K562 (cell line): Measurements from ENCODE around the gene RBP7. TPM values are rescaled to one million over a fixed set of nuclear protein-coding genes. Genes with fewer than 3 reads are reported as not detected.
"Not testable (repeated sequence)": the region's sequence is repeated elsewhere in the genome, so short reads cannot be mapped to it uniquely, and the experiment has no call there.

Source experiments
- ATAC-seq: fragments of 200-7000 bp; cut with Tn5 transposase; 3 replicates; pipeline ENCODE4 v1.9.1; 2020; ENCODE audit warnings: moderate library complexity
- BruUV-seq: library from RNA; stranded (reverse); fragments of 400-500 nt; replicated peaks from 2 replicates; lab custom pipeline; 2021; lab: Mats Ljungman, UMichigan
- CTCF ChIA-PET: fragments of 300-600 bp; formaldehyde crosslinking; extraction: SDS; loops from one replicate; lab custom pipeline; 2021; ENCODE audit warnings: low intra/inter-chr PET ratio; lab: Yijun Ruan, JAX
- POLR2A ChIA-PET: fragments of 300-600, 350-650 bp; sonication (Branson Sonifier 250); formaldehyde crosslinking; extraction: SDS; loops from one replicate; lab custom pipeline; 2021; ENCODE audit warnings: antibody characterized with exemption, inconsistent platforms; lab: Yijun Ruan, JAX
- DNase-seq, 4 experiments: peaks; one replicate each; pipeline versions ENCODE4 v3.0.0 to v3.0.0-alpha.2; 2011 to 2018; ENCODE audit warnings: low spot score in 3 of 4, mixed read lengths in 3 of 4; ENCODE audit errors: extremely low read depth in 1 of 4
- FAIRE-seq: peaks from 2 replicates; lab custom pipeline; 2011; peaks lifted over from hg19 to GRCh38; lab: Jason Lieb, UNC
- H2AFZ ChIP-seq: 2 replicates; pipeline ENCODE4 v1.6.0; 2011; ENCODE audit warnings: low read depth, low read length, control low read depth, inconsistent platforms
- H3K27ac ChIP-seq: fragments of 200-600 bp; 3 replicates; pipeline ENCODE4 v1.8.0; 2011; ENCODE audit warnings: low read depth, mild to moderate bottlenecking, control low read depth, inconsistent platforms, low read length, moderate library complexity, mixed read lengths; ENCODE audit errors: extremely low read depth
- H3K27me3 ChIP-seq, 2 experiments: fragments of 300-600 bp in 1 of 2; 2 replicates in 1 of 2; 3 replicates in 1 of 2; pipeline versions ENCODE4 v1.6.0 to v1.8.0; 2011; ENCODE audit warnings: inconsistent platforms in 2 of 2, low read length in 2 of 2, mild to moderate bottlenecking in 1 of 2, mixed read lengths in 1 of 2, moderate library complexity in 1 of 2; ENCODE audit not compliant: control insufficient read depth in 2 of 2, insufficient read depth in 2 of 2
- H3K36me3 ChIP-seq: fragments of 300-600 bp; 3 replicates; pipeline ENCODE4 v1.8.0; 2011; ENCODE audit warnings: mild to moderate bottlenecking, low read length, inconsistent platforms; ENCODE audit not compliant: control insufficient read depth, insufficient read depth
- H3K4me1 ChIP-seq, 2 experiments: fragments of 200-600 bp in 1 of 2; replicated peaks in 1 of 2; 2 replicates in 1 of 2; 3 replicates in 1 of 2; pipeline versions ENCODE4 v1.5.1 to v1.8.0; 2011; ENCODE audit warnings: inconsistent platforms in 2 of 2, low read length in 2 of 2, mild to moderate bottlenecking in 1 of 2, mixed read lengths in 1 of 2, moderate library complexity in 1 of 2; ENCODE audit not compliant: control insufficient read depth in 2 of 2, insufficient read depth in 2 of 2
- H3K4me2 ChIP-seq: 2 replicates; pipeline ENCODE4 v1.6.1; 2011; ENCODE audit warnings: low read length, control low read depth, inconsistent platforms, mixed read lengths; ENCODE audit not compliant: insufficient read depth
- H3K4me3 ChIP-seq: fragments of 200-600 bp; sonication (generic), shearing (Covaris generic); 2 replicates; pipeline ENCODE4 v1.5.1; 2016; ENCODE audit warnings: control low read depth, inconsistent platforms
- H3K79me2 ChIP-seq: fragments of 200-600 bp; 3 replicates; pipeline ENCODE4 v1.8.0; 2011; ENCODE audit warnings: low read length, inconsistent platforms; ENCODE audit not compliant: control insufficient read depth, insufficient read depth
- H3K9ac ChIP-seq, 2 experiments: 2 replicates each; pipeline versions ENCODE4 v1.6.0 to v1.6.1; 2011; ENCODE audit warnings: low read depth in 2 of 2, low read length in 2 of 2, control low read depth in 1 of 2, inconsistent platforms in 1 of 2, mild to moderate bottlenecking in 1 of 2, mixed read lengths in 1 of 2; ENCODE audit not compliant: insufficient read depth in 1 of 2
- H3K9me1 ChIP-seq: one replicate; pipeline ENCODE4 v1.6.0; 2011; ENCODE audit warnings: inconsistent platforms, mild to moderate bottlenecking, low read length, moderate library complexity; ENCODE audit not compliant: control insufficient read depth, insufficient read depth
- H3K9me3 ChIP-seq: replicated peaks from 2 replicates; pipeline ENCODE4 v1.5.1; 2011; ENCODE audit warnings: low read depth, low read length, inconsistent platforms; ENCODE audit not compliant: control insufficient read depth, insufficient read depth
- H4K20me1 ChIP-seq: replicated peaks from 2 replicates; pipeline ENCODE4 v1.6.1; 2011; ENCODE audit warnings: low read length, inconsistent platforms, mixed read lengths; ENCODE audit not compliant: control insufficient read depth, insufficient read depth
- OTX1 ChIP-seq: fragments of 450-650 bp; formaldehyde crosslinking; IDR thresholded peaks from 2 replicates; pipeline ENCODE4 v1.4.0; 2022; ENCODE audit warnings: mild to moderate bottlenecking
- PHF21A ChIP-seq: fragments of 450-650 bp; IDR thresholded peaks from 2 replicates; pipeline ENCODE4 v1.6.1; 2017; ENCODE audit warnings: low read depth, borderline replicate concordance
- SREBF2 ChIP-seq: sonication (generic); formaldehyde crosslinking; IDR thresholded peaks from 2 replicates; pipeline ENCODE4 v1.4.0; 2020; ENCODE audit warnings: mild to moderate bottlenecking, missing genetic modification reagents
- ZNF121 ChIP-seq: sonication (generic); formaldehyde crosslinking; conservative IDR thresholded peaks from 2 replicates; pipeline ENCODE4 v1.8.0; 2022; ENCODE audit warnings: missing genetic modification reagents
- WGBS: fragments of 100-300 bp; shearing (Covaris generic); methylation state at CpG from one replicate; pipeline ENCODE4 v1.1.6; 2016; ENCODE audit warnings: low coverage, mixed read lengths; ENCODE audit not compliant: insufficient coverage; ENCODE audit errors: missing lambda C conversion rate; 5-methylcytosine and 5-hydroxymethylcytosine counted together
- in situ Hi-C: fragments of 300-500 bp; cut with MboI; formaldehyde crosslinking; loops from 4 replicates; pipeline ENCODE4 v1.15.0; 2018; ENCODE audit warnings: inconsistent platforms, mixed read lengths
- intact Hi-C: fragments of 100-400 bp; cut with micrococcal nuclease; formaldehyde crosslinking; loops from 2 replicates; pipeline ENCODE4 v1.14.2; 2022
- polyA plus RNA-seq, 8 experiments: library from polyadenylated mRNA; depleted of rRNA in 4 of 8; stranded (reverse) in 5 of 8; unstranded in 3 of 8; fragments of >200 nt; fragmentation: Nextera tagmentation in 2 of 8; fragmentation: Illumina TruSeq in 1 of 8; extraction: Ambion mirVana in 2 of 8; extraction: Trizol in 1 of 8; gene quantifications; 2 replicates each; pipeline versions ENCODE4 v1.2.1 to v1.2.3, GENCODE V29; 2011 to 2014; ENCODE audit warnings: inconsistent platforms in 1 of 8, missing spikeins in 1 of 8
- total RNA-seq, 7 experiments: library from RNA; depleted of rRNA in 6 of 7; stranded (reverse); fragments of >200 nt in 6 of 7; fragmentation: Illumina TruSeq in 2 of 7; extraction: Trizol in 2 of 7; gene quantifications; 2 replicates each; pipeline versions ENCODE4 v1.2.1 to v1.2.3, GENCODE V29; 2011 to 2021; ENCODE audit warnings: low replicate concordance in 1 of 7
- TF ChIP-seq, protein P1 (sequence below): fragments of 450-650 bp; conservative IDR thresholded peaks from 2 replicates; pipeline ENCODE4 v1.6.1; 2016; ENCODE audit warnings: missing genetic modification characterization, low read depth, mild to moderate bottlenecking, control low read depth, missing compliant biosample characterization
- TF ChIP-seq, protein P2 (sequence below): sonication (generic); formaldehyde crosslinking; IDR thresholded peaks from 2 replicates; pipeline ENCODE4 v1.8.0; 2022; ENCODE audit warnings: mild to moderate bottlenecking, missing genetic modification reagents, borderline replicate concordance

The RBP7 gene
- total and polyA plus RNA-seq, 9 of the 15 experiments (the other 6 are each of a cell fraction or from before 2014, with no cell fraction given) = not detected

DNA sequence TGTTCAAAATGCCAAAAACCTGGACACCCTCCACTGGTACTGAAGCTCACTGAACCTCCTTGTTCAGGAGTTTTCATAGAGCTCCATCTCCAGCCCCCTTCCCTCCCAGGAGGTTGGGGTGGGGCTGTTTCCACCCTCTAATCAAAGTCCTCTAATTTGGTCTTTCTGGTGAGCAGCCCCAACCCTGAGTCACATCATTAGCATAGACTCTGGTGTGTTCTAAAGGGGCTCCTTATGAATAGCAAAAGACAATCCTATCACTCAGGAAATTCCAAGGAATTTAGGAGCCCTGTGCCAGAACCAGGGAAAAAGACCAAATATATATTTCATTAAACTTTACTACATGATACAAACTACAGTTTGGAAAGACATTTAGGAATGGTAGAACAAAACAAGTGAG, 22.5 kb downstream of the RBP7 start (continued):
- TF ChIP-seq, protein P1, sequence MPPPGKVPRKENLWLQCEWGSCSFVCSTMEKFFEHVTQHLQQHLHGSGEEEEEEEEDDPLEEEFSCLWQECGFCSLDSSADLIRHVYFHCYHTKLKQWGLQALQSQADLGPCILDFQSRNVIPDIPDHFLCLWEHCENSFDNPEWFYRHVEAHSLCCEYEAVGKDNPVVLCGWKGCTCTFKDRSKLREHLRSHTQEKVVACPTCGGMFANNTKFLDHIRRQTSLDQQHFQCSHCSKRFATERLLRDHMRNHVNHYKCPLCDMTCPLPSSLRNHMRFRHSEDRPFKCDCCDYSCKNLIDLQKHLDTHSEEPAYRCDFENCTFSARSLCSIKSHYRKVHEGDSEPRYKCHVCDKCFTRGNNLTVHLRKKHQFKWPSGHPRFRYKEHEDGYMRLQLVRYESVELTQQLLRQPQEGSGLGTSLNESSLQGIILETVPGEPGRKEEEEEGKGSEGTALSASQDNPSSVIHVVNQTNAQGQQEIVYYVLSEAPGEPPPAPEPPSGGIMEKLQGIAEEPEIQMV (tag) = no peak
- no peak for TF ChIP-seq PHF21A

GRCh38 chr1:10020086-10020485, 23.1 kb downstream of the RBP7 start:
- 11% methylated on average over 3 of the region's 3 CpGs for WGBS
- no peak overlapping the region for H3K9ac ChIP-seq
- H3K4me1 ChIP-seq = peaks cover 0 to 5% of the 10 kb centered on the region in 2 experiments; a peak in 2 of 5 replicates
- no peaks in the 10 kb centered on the region for H3K79me2 ChIP-seq
- ChIA-PET POLR2A (interaction anchor here (0.6 to 0.7 kb wide), 2 partner anchors 14 to 380 kb away, joined by 3 to 4 read pairs; no protein-coding TSS in a partner anchor), CTCF (no interaction called here)
- no peak overlapping the region for H3K27ac ChIP-seq
- no peaks in the 10 kb centered on the region for H4K20me1 ChIP-seq
- in situ Hi-C loops = no loop called here
- H3K27me3 ChIP-seq = no peaks in the 10 kb centered on the region
- H3K4me2 ChIP-seq = no peak overlapping the region
- no peaks in the 10 kb centered on the region for H3K9me1 ChIP-seq
- ATAC-seq (no peak), FAIRE-seq (no peak)
- no peak overlapping the region for H3K4me3 ChIP-seq
- H3K36me3 ChIP-seq = no peaks in the 10 kb centered on the region
- H2AFZ ChIP-seq = no peak overlapping the region
- no TSS peak for BruUV-seq
- H3K9me3 ChIP-seq = no peaks in the 10 kb centered on the region; the same call in 1 of the 2 replicates
- TF ChIP-seq ZNF121 (peak; percentile 90), OTX1 (CRISPR knock-in tag) (no peak), SREBF2 (CRISPR knock-in tag) (no peak)
- TF ChIP-seq, protein P2, sequence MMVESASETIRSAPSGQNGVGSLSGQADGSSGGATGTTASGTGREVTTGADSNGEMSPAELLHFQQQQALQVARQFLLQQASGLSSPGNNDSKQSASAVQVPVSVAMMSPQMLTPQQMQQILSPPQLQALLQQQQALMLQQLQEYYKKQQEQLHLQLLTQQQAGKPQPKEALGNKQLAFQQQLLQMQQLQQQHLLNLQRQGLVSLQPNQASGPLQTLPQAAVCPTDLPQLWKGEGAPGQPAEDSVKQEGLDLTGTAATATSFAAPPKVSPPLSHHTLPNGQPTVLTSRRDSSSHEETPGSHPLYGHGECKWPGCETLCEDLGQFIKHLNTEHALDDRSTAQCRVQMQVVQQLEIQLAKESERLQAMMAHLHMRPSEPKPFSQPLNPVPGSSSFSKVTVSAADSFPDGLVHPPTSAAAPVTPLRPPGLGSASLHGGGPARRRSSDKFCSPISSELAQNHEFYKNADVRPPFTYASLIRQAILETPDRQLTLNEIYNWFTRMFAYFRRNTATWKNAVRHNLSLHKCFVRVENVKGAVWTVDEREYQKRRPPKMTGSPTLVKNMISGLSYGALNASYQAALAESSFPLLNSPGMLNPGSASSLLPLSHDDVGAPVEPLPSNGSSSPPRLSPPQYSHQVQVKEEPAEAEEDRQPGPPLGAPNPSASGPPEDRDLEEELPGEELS (CRISPR knock-in tag) = no peak
- TF ChIP-seq, all 486 proteins: peak for 1
- intact Hi-C loops = no loop called here
- DNase-seq = no peak

DNA sequence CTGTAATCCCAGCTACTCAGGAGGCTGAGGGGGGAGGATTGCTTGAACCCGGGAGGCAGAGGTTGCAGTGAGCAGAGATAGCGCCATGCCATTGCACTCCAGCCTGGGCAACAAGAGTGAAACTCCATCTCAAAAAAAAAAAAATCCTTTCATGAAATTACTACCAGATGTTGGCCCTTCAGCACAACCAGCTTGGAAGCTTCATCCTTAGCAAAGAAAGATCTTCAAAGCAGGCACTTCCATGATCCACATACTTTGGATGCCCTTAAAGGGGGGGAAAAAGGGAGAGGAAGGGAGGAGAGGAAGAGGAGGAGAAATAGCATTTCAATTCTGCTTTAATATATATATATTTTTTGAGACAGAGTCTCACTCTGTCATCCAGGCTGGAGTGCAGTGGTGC, 23.6 kb downstream of the RBP7 start:
- CTCF ChIA-PET, in situ Hi-C loops, intact Hi-C loops, H4K20me1 ChIP-seq, ATAC-seq, DNase-seq, BruUV-seq, H3K9me1 ChIP-seq, H3K9ac ChIP-seq, FAIRE-seq, H3K9me3 ChIP-seq, H3K27me3 ChIP-seq, H3K4me1 ChIP-seq, H2AFZ ChIP-seq, H3K27ac ChIP-seq, H3K4me2 ChIP-seq, H3K79me2 ChIP-seq, H3K4me3 ChIP-seq, H3K36me3 ChIP-seq: not testable (repeated sequence)
- 32% methylated on average over 2 of the region's 2 CpGs for WGBS
- POLR2A ChIA-PET = interaction anchor here (0.6 kb wide), 2 partner anchors 379 to 417 kb away, joined by 3 to 4 read pairs; no protein-coding TSS in a partner anchor
